A549 (cell line): ENCODE data around the gene FILIP1L.

Experiments
- KDM1A ChIP-seq: fragments of 200-600 bp; sonication (generic); IDR thresholded peaks from 2 replicates; pipeline ENCODE4 v1.6.1; 2016; ENCODE audit warnings: low read depth, mild to moderate bottlenecking
- POLR2A ChIP-seq: IDR thresholded peaks from 2 replicates; pipeline ENCODE4 v1.6.1; 2012; ENCODE audit warnings: mild to moderate bottlenecking, low read length

DNA sequence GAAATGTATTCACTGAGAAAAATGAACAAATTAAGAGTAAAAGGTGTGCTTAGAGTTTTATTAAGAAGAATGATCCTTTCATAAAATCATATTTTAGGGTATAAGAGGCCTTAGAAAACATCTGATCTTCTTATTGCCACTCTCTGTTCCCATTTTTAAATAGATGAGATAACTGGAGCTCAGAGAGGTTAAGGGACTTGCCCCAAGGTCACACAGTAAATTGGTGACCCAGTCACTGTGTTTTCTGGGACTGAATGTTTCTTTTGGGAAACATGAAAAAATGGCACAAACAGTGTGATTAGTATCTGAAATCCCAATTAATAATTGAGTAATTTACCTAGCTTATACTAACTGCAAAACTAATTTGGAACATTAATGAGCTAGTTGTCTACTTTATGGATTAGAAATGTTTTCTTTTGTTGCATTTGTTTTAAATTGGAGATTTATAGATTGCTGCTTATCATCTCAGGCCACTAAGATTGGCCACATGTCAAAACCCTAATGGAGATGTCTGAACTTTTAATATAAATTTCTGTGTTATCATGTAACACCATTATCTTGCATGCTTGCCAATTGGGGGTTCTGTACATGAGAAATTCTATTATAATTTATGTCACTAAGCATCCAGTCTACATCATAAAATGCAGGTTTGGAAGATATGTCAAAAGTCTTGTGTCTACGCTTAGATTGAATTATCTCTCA is 231.7 kb downstream of the FILIP1L start:
- TF ChIP-seq KDM1A: no peak
- no peak for TF ChIP-seq POLR2A
